SK-N-SH treated with all-trans-retinoic acid at 6 μM for 48 hours (cell line): ENCODE results near the gene TIAM1.

ENCODE experiments used
- ATAC-seq: fragments of 200-7000 bp; cut with Tn5 transposase; 3 replicates; pipeline ENCODE4 v1.9.1; 2020; ENCODE audit warnings: mild to moderate bottlenecking, moderate library complexity
- ARNTL ChIP-seq: fragments of 450-650 bp; formaldehyde crosslinking; IDR thresholded peaks from 2 replicates; pipeline ENCODE4 v1.5.0; 2020; ENCODE audit warnings: low read depth, mild to moderate bottlenecking, moderate library complexity, borderline replicate concordance
- BACH2 ChIP-seq: fragments of 250-450 bp; sonication (Bioruptor Pico); IDR thresholded peaks from 2 replicates; pipeline ENCODE4 v1.9.0; 2021; ENCODE audit warnings: mild to moderate bottlenecking, borderline replicate concordance
- ESRRG ChIP-seq: fragments of 250-450 bp; sonication (Bioruptor Pico); IDR thresholded peaks from 2 replicates; pipeline ENCODE4 v1.6.1; 2021; ENCODE audit warnings: mild to moderate bottlenecking
- GLIS3 ChIP-seq: fragments of 250-450 bp; sonication (Bioruptor Pico); IDR thresholded peaks from 2 replicates; pipeline ENCODE4 v1.5.0; 2020; ENCODE audit warnings: mild to moderate bottlenecking, moderate library complexity
- ISL1 ChIP-seq: fragments of 250-450 bp; sonication (Bioruptor Pico); IDR thresholded peaks from 2 replicates; pipeline ENCODE4 v2.1.2; 2022; ENCODE audit warnings: mild to moderate bottlenecking, moderate library complexity
- OSR1 ChIP-seq: fragments of 250-450 bp; sonication (Bioruptor Pico); IDR thresholded peaks from 2 replicates; pipeline ENCODE4 v1.8.0; 2022; ENCODE audit warnings: moderate library complexity, mild to moderate bottlenecking, inconsistent platforms
- PPARA ChIP-seq: fragments of 250-450 bp; sonication (Bioruptor Pico); IDR thresholded peaks from 2 replicates; pipeline ENCODE4 v1.5.0; 2020; ENCODE audit warnings: mild to moderate bottlenecking, borderline replicate concordance
- RARB ChIP-seq: fragments of 250-450 bp; sonication (Bioruptor Pico); IDR thresholded peaks from 2 replicates; pipeline ENCODE4 v1.8.0; 2021; ENCODE audit warnings: mild to moderate bottlenecking, moderate library complexity
- SNAI2 ChIP-seq: fragments of 250-450 bp; sonication (Bioruptor Pico); IDR thresholded peaks from 2 replicates; pipeline ENCODE4 v1.5.0; 2020; ENCODE audit warnings: mild to moderate bottlenecking, moderate library complexity
- TCF4 ChIP-seq: fragments of 250-450 bp; sonication (Bioruptor Pico); IDR thresholded peaks from 2 replicates; pipeline ENCODE4 v1.8.0; 2021; ENCODE audit warnings: mild to moderate bottlenecking, moderate library complexity, borderline replicate concordance
- TOX ChIP-seq: fragments of 250-450 bp; sonication (Bioruptor Pico); IDR thresholded peaks from 2 replicates; pipeline ENCODE4 v1.8.0; 2021; ENCODE audit warnings: mild to moderate bottlenecking, moderate library complexity, borderline replicate concordance
- ZC3H10 ChIP-seq: fragments of 250-450 bp; sonication (Bioruptor Pico); IDR thresholded peaks from 2 replicates; pipeline ENCODE4 v1.5.1; 2021; ENCODE audit warnings: mild to moderate bottlenecking, moderate library complexity
- ZFP3 ChIP-seq: fragments of 250-450 bp; sonication (Bioruptor Pico); IDR thresholded peaks from 2 replicates; pipeline ENCODE4 v1.5.0; 2020; ENCODE audit warnings: mild to moderate bottlenecking, moderate library complexity
- ZFP30 ChIP-seq: fragments of 450-650 bp; formaldehyde crosslinking; IDR thresholded peaks from 2 replicates; pipeline ENCODE4 v1.5.0; 2022; ENCODE audit warnings: mild to moderate bottlenecking, moderate library complexity
- ZNF565 ChIP-seq: fragments of 450-650 bp; formaldehyde crosslinking; conservative IDR thresholded peaks from 2 replicates; pipeline ENCODE4 v1.5.0; 2020; ENCODE audit warnings: low read depth, mild to moderate bottlenecking, moderate library complexity
- ZNF70 ChIP-seq: fragments of 450-650 bp; formaldehyde crosslinking; IDR thresholded peaks from 2 replicates; pipeline ENCODE4 v1.5.0; 2020; ENCODE audit warnings: mild to moderate bottlenecking, moderate library complexity
- ZNF8 ChIP-seq: fragments of 450-650 bp; formaldehyde crosslinking; IDR thresholded peaks from 2 replicates; pipeline ENCODE4 v1.5.0; 2020; ENCODE audit warnings: mild to moderate bottlenecking, moderate library complexity
- TF ChIP-seq, protein P1 (sequence below): fragments of 250-450 bp; sonication (Bioruptor Pico); IDR thresholded peaks from 2 replicates; pipeline ENCODE4 v1.5.0; 2020; ENCODE audit warnings: mild to moderate bottlenecking, moderate library complexity
- TF ChIP-seq, protein P2 (sequence below): fragments of 250-450 bp; sonication (Bioruptor Pico); IDR thresholded peaks from 2 replicates; pipeline ENCODE4 v1.5.1; 2021; ENCODE audit warnings: mild to moderate bottlenecking, moderate library complexity
- TF ChIP-seq, protein P3 (sequence below): fragments of 250-450 bp; sonication (Bioruptor Pico); IDR thresholded peaks from 2 replicates; pipeline ENCODE4 v1.8.0; 2020; ENCODE audit warnings: mild to moderate bottlenecking, moderate library complexity, borderline replicate concordance

TIAM1 gene

DNA sequence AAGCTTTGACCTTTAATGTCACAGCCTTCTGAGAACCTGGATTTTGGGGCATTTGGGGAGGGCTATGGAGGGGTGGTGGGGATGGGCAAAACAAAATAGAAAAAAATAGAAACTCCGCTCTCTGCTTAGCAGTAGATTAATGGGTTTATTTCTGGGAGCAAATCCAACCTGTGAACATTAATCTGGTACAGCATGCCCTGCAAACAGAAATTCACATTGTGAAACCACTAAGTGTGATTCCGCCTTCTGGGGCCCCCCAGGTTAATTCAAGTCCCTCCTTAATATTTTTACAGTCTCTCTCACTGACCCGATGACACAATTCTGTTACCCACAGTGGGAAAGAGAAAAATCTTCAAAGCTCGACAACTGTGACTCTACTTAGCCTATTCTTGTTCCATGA is 76.4 kb downstream of the TIAM1 start (continued):
- TF ChIP-seq, protein P1, sequence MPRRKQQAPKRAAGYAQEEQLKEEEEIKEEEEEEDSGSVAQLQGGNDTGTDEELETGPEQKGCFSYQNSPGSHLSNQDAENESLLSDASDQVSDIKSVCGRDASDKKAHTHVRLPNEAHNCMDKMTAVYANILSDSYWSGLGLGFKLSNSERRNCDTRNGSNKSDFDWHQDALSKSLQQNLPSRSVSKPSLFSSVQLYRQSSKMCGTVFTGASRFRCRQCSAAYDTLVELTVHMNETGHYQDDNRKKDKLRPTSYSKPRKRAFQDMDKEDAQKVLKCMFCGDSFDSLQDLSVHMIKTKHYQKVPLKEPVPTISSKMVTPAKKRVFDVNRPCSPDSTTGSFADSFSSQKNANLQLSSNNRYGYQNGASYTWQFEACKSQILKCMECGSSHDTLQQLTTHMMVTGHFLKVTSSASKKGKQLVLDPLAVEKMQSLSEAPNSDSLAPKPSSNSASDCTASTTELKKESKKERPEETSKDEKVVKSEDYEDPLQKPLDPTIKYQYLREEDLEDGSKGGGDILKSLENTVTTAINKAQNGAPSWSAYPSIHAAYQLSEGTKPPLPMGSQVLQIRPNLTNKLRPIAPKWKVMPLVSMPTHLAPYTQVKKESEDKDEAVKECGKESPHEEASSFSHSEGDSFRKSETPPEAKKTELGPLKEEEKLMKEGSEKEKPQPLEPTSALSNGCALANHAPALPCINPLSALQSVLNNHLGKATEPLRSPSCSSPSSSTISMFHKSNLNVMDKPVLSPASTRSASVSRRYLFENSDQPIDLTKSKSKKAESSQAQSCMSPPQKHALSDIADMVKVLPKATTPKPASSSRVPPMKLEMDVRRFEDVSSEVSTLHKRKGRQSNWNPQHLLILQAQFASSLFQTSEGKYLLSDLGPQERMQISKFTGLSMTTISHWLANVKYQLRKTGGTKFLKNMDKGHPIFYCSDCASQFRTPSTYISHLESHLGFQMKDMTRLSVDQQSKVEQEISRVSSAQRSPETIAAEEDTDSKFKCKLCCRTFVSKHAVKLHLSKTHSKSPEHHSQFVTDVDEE, result no peak
- TF ChIP-seq BACH2 (CRISPR knock-in tag) (no peak), ESRRG (CRISPR knock-in tag) (no peak), ZNF565 (no peak), PPARA (CRISPR knock-in tag) (no peak), ZC3H10 (CRISPR knock-in tag) (no peak), ZNF70 (no peak)
- TF ChIP-seq, protein P2, sequence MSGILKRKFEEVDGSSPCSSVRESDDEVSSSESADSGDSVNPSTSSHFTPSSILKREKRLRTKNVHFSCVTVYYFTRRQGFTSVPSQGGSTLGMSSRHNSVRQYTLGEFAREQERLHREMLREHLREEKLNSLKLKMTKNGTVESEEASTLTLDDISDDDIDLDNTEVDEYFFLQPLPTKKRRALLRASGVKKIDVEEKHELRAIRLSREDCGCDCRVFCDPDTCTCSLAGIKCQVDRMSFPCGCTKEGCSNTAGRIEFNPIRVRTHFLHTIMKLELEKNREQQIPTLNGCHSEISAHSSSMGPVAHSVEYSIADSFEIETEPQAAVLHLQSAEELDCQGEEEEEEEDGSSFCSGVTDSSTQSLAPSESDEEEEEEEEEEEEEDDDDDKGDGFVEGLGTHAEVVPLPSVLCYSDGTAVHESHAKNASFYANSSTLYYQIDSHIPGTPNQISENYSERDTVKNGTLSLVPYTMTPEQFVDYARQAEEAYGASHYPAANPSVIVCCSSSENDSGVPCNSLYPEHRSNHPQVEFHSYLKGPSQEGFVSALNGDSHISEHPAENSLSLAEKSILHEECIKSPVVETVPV (CRISPR knock-in tag), result no peak

DNA sequence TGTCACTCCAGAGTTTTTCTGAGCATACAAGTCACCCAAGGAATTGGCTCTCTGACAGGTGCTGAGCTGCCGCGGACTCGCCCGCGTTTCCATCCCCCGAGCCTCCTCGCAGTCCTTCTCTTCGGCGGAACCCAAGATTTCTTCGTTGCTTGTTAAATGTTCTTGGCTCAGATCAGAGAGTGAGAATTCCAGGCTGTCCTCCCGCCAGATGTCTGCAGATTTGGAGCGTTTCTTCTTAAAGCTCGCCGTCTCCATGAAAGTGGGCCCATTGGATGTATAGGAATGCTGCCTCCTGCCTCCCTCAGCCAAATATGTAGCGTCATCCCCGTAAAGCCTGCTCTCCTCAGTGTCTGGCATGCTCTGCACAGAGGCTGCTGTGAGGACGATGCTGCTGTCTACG is 77.8 kb downstream of the TIAM1 start:
- TF ChIP-seq ZNF8 (CRISPR knock-in tag), result no peak
- TF ChIP-seq ZC3H10 (CRISPR knock-in tag), result no peak
- no peak for TF ChIP-seq ARNTL (CRISPR knock-in tag)
- TF ChIP-seq TCF4, result no peak
- TF ChIP-seq ZFP30 (CRISPR knock-in tag), result no peak
- TF ChIP-seq PPARA (CRISPR knock-in tag), result no peak
- TF ChIP-seq, protein P1, result no peak
- TF ChIP-seq TOX (CRISPR knock-in tag), result no peak
- ATAC-seq, result no peak

DNA sequence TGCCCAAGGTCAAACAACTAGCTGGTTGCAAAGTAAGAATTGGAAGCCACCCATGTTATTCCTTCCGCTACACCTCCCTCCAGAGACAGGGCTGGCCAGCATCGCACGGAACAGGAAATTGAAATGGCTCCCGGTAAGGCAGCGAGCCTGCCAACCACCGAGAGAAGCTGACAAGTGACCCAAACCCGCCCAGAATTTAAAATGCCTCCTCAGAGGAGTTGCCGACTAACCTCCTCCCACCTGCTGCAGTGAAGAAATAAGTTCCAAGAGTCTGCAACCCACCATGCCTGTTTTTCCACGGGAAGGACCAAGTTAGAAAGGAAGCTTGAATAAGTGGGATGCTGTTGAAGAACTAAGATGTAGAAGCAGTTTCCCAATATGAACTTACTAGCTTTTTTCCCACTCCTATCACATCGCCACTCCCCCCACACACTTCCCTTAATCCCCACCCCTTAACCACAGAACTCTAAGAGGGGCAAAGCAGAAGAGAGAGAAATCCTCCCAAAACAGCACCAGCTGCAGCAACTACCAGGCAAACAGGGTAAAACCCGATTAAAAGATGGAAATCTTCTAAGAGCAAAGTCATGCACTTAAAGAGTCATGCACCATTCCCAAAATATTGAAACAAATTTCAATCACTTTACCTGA is 78.6 kb downstream of the TIAM1 start:
- ATAC-seq, result no peak
- no peak for TF ChIP-seq OSR1 (CRISPR knock-in tag)
- TF ChIP-seq, protein P3, sequence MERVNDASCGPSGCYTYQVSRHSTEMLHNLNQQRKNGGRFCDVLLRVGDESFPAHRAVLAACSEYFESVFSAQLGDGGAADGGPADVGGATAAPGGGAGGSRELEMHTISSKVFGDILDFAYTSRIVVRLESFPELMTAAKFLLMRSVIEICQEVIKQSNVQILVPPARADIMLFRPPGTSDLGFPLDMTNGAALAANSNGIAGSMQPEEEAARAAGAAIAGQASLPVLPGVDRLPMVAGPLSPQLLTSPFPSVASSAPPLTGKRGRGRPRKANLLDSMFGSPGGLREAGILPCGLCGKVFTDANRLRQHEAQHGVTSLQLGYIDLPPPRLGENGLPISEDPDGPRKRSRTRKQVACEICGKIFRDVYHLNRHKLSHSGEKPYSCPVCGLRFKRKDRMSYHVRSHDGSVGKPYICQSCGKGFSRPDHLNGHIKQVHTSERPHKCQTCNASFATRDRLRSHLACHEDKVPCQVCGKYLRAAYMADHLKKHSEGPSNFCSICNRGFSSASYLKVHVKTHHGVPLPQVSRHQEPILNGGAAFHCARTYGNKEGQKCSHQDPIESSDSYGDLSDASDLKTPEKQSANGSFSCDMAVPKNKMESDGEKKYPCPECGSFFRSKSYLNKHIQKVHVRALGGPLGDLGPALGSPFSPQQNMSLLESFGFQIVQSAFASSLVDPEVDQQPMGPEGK (CRISPR knock-in tag), result no peak
- no peak for TF ChIP-seq ZFP3
- no peak for TF ChIP-seq RARB (CRISPR knock-in tag)
- no peak for TF ChIP-seq ZC3H10 (CRISPR knock-in tag)
- no peak for TF ChIP-seq ZFP30 (CRISPR knock-in tag)
- TF ChIP-seq, protein P2 (CRISPR knock-in tag), result no peak
- TF ChIP-seq GLIS3 (CRISPR knock-in tag), result no peak
- TF ChIP-seq ZNF565, result no peak
- no peak for TF ChIP-seq ARNTL (CRISPR knock-in tag)
- TF ChIP-seq ZNF70, result no peak
- TF ChIP-seq ISL1 (CRISPR knock-in tag), result no peak
- TF ChIP-seq ESRRG (CRISPR knock-in tag), result no peak
- TF ChIP-seq ZNF8 (CRISPR knock-in tag), result no peak
- no peak for TF ChIP-seq TOX (CRISPR knock-in tag)
- no peak for TF ChIP-seq SNAI2 (CRISPR knock-in tag)
